Adrenal gland (tissue), 12 donors: ENCODE results near the gene ACYP1. TPM values are rescaled to one million over a fixed set of nuclear protein-coding genes. Genes with fewer than 3 reads are reported as not detected.
A peak's percentile ranks its signal among the peaks of the same experiment; 100 is the strongest.

ENCODE experiments used
- DNase-seq, 7 donors: peaks; one replicate each; pipeline ENCODE4 v3.0.0-alpha.2; 2019 to 2020
- H3K27ac ChIP-seq, 5 donors: fragments of 200-600 bp; sonication (generic) in 4 of 5; 1 replicate in 3 of 5; 2 replicates in 2 of 5; pipeline versions ENCODE4 v1.5.1 to v1.8.0; 2016 to 2020; ENCODE audit warnings: mild to moderate bottlenecking in 1 of 5
- H3K27me3 ChIP-seq: fragments of 200-600 bp; 2 replicates; pipeline ENCODE4 v1.8.0; 2021
- H3K36me3 ChIP-seq, 2 donors: fragments of 200-600 bp; replicated peaks in 1 of 2; 1 replicate in 1 of 2; 2 replicates in 1 of 2; pipeline versions ENCODE4 v1.5.1 to v1.8.0; 2018 to 2022
- H3K4me1 ChIP-seq, 2 donors: fragments of 200-600 bp; replicated peaks in 1 of 2; 1 replicate in 1 of 2; 2 replicates in 1 of 2; pipeline versions ENCODE4 v1.5.1 to v1.8.0; 2018 to 2021
- H3K4me3 ChIP-seq, 4 donors: fragments of 200-600 bp; sonication (generic) in 3 of 4; one replicate each; pipeline ENCODE4 v1.5.1; 2016 to 2018
- H3K9me3 ChIP-seq, 3 donors: fragments of 200-600 bp; sonication (generic) in 1 of 3; replicated peaks in 1 of 3; 1 replicate in 2 of 3; 2 replicates in 1 of 3; pipeline versions ENCODE4 v1.5.1 to v1.8.0; 2016 to 2021
- CTCF ChIP-seq, 6 experiments: fragments of 450-650 bp in 4 of 6; fragments of 200-600 bp in 2 of 6; sonication (generic) in 1 of 6; IDR thresholded peaks; 1 replicate in 5 of 6; 2 replicates in 1 of 6; pipeline versions ENCODE4 v1.5.1 to v1.8.0; 2016 to 2021; ENCODE audit warnings: antibody characterized with exemption in 6 of 6, mild to moderate bottlenecking in 2 of 6, moderate library complexity in 1 of 6
- POLR2A ChIP-seq, 2 donors: fragments of 450-650 bp; IDR thresholded peaks; one replicate each; pipeline ENCODE4 v1.6.1; 2017; ENCODE audit warnings: antibody characterized with exemption in 2 of 2, mild to moderate bottlenecking in 2 of 2, moderate library complexity in 1 of 2
- WGBS, 4 donors: extraction: QIAGEN DNeasy Blood & Tissue Kit in 2 of 4; methylation state at CpG; one replicate each; pipeline versions ENCODE4 v1.1.5 to v1.1.7; 2013 to 2017; 5-methylcytosine and 5-hydroxymethylcytosine counted together
- intact Hi-C, 2 donors: fragments of 100-400 bp; cut with DNase I; formaldehyde crosslinking; loops; one replicate each; pipeline versions ENCODE4 v1.14.1 to v1.15.0; 2022 to 2023
- polyA plus RNA-seq, 3 donors: library from polyadenylated mRNA; stranded (reverse); fragments of 200-250 nt in 2 of 3; fragments of 350-450 nt in 1 of 3; fragmentation: Illumina TruSeq in 1 of 3; extraction: RNeasy Lipid Tissue Mini Kit (QIAGEN cat#74804) in 1 of 3; gene quantifications; one replicate each; pipeline ENCODE4 v1.2.3, GENCODE V29; 2013 to 2014
- total RNA-seq, 9 donors: library from RNA; depleted of rRNA in 4 of 9; stranded (reverse); fragments of >200 nt in 4 of 9; fragments of 120-200 nt in 1 of 9; fragmentation: NEBNext Ultra II Directional in 1 of 9; extraction: Animal tissue kit (Norgen Biotek cat#: 25700) in 1 of 9; gene quantifications; one replicate each; pipeline versions ENCODE4 v1.1.0 to v1.2.4, GENCODE V29; 2013 to 2023
- donor health status: healthy with polysubstance abuse.
- donor health status: Bipolar disorder and iron deficiency.
- donor health status: DM: yes; HTN: yes; CAD: no.
- donor health status: DM: no; HTN: no; CAD: no.
- donor health status: DM: no; HTN: no; CAD: no.
- donor health status: DM: yes; HTN: yes; CAD: no.

ACYP1 gene
- total and polyA plus RNA-seq, 12 donors, result 11.5 to 73.0 (median 23.7) TPM

- intact Hi-C loops, result loop anchor here in 1 of 2 donors (10.0 kb wide), 1 partner anchor 168 kb away; no protein-coding TSS in a partner anchor
Observed at GRCh38 chr14:75083271-75083670, 19.4 kb upstream of the ACYP1 start.

DNA sequence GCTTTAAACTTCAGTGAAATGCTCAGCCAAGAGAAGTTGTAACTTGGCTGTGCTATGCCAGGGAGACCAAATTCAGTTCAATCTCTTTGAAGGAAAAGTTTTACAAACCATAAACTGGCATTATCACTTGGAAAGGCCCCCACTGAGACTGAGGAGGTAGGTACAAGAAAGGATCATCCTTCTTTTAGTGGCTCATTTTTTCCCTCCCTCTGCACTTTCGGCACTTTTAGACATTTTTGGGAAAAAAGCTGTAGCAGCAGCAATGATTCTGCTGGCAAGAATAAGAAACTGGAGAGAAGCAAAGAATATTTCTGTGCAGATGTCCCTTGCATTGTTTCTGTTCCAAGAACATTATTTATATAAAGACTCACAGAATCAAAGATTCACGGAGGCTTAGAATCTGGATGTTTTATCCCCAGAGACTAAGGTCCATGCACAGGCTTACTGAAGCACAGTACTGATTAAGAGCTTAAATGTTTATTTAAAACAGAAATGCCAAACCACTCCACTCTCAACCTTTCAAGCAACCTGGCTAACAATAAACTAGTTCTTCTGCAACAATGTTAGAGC lies 17.9 kb upstream of the ACYP1 start:
- Histone ChIP-seq H3K4me3 (no peak overlapping the region), H3K9me3 (no peaks in the 10 kb centered on the region), H3K36me3 (peaks cover 0 to 43% of the 10 kb centered on the region in 2 donors), H3K27ac (peak overlapping the region in 1 of 5 donors; percentile 24), H3K27me3 (no peaks in the 10 kb centered on the region), H3K4me1 (peaks cover 0 to 4% of the 10 kb centered on the region in 2 donors)
- DNase-seq, result no peak
- 54 to 69% (median 66%) methylated on average over 2 of the region's 2 CpGs for WGBS, 4 donors
- TF ChIP-seq CTCF (IDR thresholded peaks at IDR 0.05), result no peak
- no peak for TF ChIP-seq POLR2A (IDR thresholded peaks at IDR 0.05)
- intact Hi-C loops, result loop anchor here in 1 of 2 donors (10.0 kb wide), 1 partner anchor 167 kb away; no protein-coding TSS in a partner anchor

More at GRCh38 chr14:75083271-75083670, 19.4 kb upstream of the ACYP1 start:
- no peak overlapping the region for H3K4me3 ChIP-seq
- no peak for DNase-seq
- 89 to 94% (median 93%) methylated on average over 1 of the region's 1 CpG for WGBS, 4 donors
- H3K9me3 ChIP-seq, result no peaks in the 10 kb centered on the region
- H3K4me1 ChIP-seq, result peaks cover 0 to 4% of the 10 kb centered on the region in 2 donors
- peaks cover 0 to 58% of the 10 kb centered on the region in 2 donors for H3K36me3 ChIP-seq
- no peak overlapping the region for H3K27ac ChIP-seq
- H3K27me3 ChIP-seq, result no peaks in the 10 kb centered on the region
- no peak for TF ChIP-seq CTCF (IDR thresholded peaks at IDR 0.05)
- TF ChIP-seq POLR2A (IDR thresholded peaks at IDR 0.05), result no peak

DNA sequence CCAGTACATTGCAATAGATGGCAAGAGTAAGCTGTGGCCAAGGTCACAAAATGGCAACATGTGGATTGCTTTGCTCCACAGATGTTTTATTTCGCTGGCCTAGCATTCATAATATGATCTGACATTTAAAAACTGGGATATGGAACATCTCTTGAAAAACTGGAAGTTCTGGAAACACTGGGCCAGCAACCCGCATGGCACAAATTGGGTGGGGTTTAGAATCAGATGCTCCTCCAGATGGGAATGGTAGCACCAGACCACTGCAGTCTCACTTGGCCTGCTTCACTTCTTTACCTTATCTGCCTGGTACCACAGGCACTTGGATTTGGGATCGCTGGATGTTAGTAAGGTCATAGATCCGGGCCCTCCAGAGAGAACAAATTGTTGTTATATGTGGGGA lies 15.7 kb upstream of the ACYP1 start:
- no peak overlapping the region for H3K27ac ChIP-seq

GRCh38 chr14:75077794-75078193 lies 14.0 kb upstream of the ACYP1 start:
- peaks cover 0 to 4% of the 10 kb centered on the region in 2 donors for H3K36me3 ChIP-seq
- no peak overlapping the region for H3K27ac ChIP-seq
- H3K27me3 ChIP-seq, result no peaks in the 10 kb centered on the region
- peaks cover 0 to 4% of the 10 kb centered on the region in 2 donors for H3K4me1 ChIP-seq
- no peak for DNase-seq
- no peak overlapping the region for H3K4me3 ChIP-seq
- no peaks in the 10 kb centered on the region for H3K9me3 ChIP-seq
- no peak for TF ChIP-seq POLR2A (IDR thresholded peaks at IDR 0.05)
- TF ChIP-seq CTCF (IDR thresholded peaks at IDR 0.05), result no peak
- intact Hi-C loops, result no loop called here

More for the DNA sequence above, 15.7 kb upstream of the ACYP1 start:
- Histone ChIP-seq H3K27me3 (no peaks in the 10 kb centered on the region), H3K9me3 (no peaks in the 10 kb centered on the region), H3K4me1 (peaks cover 0 to 4% of the 10 kb centered on the region in 2 donors), H3K4me3 (no peak overlapping the region), H3K36me3 (peaks cover 0 to 21% of the 10 kb centered on the region in 2 donors)
- no peak for DNase-seq
- intact Hi-C loops, result no loop called here
- TF ChIP-seq CTCF (IDR thresholded peaks at IDR 0.05) (no peak), POLR2A (IDR thresholded peaks at IDR 0.05) (no peak)
- 48 to 93% (median 67%) methylated on average over 4 of the region's 4 CpGs for WGBS, 4 donors
